GM08714 (cell line): ENCODE measurements around the gene MRPL21.

Experiments used
- H3K4me3 ChIP-seq: fragments of 200-500 bp; sonication (Bioruptor generic); 2 replicates; pipeline ENCODE4 v1.5.1; 2014; ENCODE audit warnings: mild to moderate bottlenecking, low read length, inconsistent platforms
- ZNF274 ChIP-seq: IDR thresholded peaks from 2 replicates; pipeline ENCODE4 v1.6.1; 2012; ENCODE audit warnings: mild to moderate bottlenecking, low read depth, low read length

The MRPL21 gene

GRCh38 chr11:68929706-68930570 lies 26.3 kb upstream of the MRPL21 start:
- H3K4me3 ChIP-seq, result no peak overlapping the region
- no peak for TF ChIP-seq ZNF274

GRCh38 chr11:68929135-68929534 lies 25.5 kb upstream of the MRPL21 start:
- H3K4me3 ChIP-seq, result no peak overlapping the region
- TF ChIP-seq ZNF274, result no peak

DNA sequence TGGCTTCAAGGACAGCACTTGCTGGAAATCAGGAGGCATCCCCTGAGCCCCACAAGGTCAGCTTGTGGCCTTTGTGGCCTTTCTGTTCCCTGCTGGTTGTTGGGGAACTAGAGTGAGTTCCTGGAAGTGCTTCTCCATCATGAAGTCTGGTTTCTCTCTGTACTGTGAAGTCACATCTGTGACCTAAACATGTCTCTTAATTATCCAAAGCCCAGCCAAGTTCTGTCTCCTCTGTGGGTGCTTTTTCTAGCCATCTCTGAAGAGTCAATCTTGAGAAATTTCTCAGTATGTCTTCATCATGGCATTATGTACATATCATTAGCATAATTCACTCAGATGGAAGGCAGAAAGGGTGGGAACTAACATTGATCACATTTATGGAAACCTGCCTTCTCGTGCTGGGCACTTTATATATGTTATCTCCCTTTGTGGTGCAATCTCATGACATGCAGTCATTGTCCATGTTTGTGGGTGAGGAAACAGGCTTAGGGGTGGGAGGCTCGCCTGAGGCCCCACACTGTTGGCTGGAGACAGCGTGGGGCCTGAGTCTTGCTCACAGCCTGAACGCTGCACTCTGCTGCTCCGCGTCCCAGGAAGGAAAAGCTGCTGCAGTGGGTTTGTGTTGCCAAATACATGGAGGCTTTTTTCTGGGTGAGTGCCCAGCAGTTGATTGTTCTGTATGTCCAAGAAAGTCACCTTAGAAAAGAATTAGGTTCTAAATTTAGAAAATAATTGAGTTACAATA lies 24.7 kb upstream of the MRPL21 start:
- no peak overlapping the region for H3K4me3 ChIP-seq
- TF ChIP-seq ZNF274, result no peak

DNA sequence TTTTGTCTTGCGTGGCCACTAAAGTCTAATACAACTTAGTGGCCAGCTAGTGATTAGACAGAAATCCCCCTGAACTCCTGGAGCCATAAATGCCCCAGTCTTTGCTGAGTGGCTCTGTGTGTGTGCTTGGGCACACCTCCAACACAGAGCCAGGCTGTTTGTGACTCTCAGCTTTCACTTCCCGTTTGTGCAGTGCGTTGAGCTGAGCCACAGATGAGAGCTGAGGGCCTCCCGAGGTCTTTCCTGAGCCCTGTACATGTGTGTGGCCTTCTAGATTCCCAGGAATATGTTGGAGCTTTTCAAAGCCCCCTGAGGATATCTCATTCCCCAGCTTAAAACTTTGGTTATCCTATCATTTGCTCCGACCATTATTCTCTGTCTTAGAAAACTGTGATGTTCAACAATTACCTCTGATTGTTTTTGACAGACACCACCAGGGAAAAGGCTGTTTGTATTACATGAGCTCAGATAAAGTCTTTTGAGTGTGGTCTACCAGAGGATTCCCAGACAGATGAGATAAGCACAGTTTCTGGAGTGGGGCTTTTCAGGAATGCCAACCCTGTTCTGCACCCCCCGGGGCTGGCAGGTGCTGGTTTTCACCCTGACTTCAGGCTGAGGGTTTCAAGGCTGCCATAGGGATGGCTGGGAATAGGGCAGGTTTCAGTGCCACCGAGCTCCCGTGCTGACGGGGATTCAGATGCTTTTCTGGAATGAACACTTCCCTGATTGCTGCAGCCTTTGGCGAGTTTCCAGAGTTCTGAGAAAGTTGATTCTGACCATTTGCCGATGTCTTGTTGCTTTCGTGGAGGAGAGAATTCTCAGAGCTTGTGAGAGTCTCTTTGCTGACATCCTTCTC lies 23.9 kb upstream of the MRPL21 start:
- H3K4me3 ChIP-seq, result no peak overlapping the region
- TF ChIP-seq ZNF274, result no peak

DNA sequence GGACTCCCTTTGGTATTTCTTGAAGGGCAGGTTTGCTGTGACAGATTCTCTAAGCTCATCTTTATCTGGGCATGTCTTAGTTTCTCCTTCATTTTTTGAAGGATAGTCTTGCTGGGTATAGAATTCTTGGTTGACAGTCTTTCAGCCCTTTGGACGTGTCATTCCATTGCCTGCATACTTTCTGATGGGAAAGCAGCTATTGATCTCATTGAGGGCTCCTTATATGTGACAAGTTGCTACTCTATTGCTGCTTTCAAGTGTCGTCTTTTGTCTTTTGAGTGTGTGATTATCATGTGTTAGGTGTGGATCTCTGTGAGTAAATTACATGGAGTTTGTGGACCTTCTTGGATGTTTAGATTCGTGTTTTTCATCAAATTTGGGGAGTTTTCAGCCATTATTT lies 22.0 kb upstream of the MRPL21 start:
- no peak overlapping the region for H3K4me3 ChIP-seq
- no peak for TF ChIP-seq ZNF274

DNA sequence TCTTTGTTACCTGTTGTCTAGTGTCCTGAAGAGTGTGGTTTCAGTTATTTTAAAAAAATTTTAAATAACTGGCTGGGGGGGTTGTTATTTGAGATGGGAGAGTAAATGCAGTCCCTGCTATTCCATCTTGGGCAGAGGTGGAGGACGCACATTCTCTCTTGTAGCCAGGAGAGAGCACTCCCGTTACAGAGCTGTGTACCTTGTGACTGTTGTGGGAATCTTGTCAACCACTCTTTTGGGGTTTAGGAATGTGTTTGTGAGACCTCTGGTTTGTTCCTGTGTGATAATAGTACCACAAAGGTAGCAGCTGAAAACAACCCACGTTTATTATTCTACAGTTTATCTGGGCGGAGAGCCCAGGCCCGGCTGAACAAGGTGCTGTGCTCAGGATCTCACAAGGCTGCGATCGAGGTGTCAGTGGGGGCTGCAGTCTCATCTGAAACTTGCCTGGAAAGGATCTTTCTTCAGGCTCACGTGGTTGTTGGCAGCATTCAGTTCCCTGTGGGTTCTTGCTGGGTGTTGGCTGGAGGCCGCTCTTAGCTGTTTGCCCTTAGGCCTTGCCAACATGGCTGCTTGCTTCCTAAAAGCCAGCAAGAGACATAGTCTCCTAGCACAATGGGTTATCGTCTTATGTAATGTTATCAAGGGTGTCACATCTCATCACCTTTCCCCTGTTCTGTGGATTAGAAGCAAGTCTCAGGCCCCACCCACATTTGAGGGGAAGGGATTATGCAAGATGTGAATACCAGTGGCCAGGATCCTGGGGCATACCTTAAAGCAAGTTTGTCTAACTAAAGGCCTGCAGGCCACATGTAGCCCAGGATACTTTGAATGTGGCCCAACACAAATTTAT lies 20.7 kb upstream of the MRPL21 start:
- no peak overlapping the region for H3K4me3 ChIP-seq
- TF ChIP-seq ZNF274, result no peak

DNA sequence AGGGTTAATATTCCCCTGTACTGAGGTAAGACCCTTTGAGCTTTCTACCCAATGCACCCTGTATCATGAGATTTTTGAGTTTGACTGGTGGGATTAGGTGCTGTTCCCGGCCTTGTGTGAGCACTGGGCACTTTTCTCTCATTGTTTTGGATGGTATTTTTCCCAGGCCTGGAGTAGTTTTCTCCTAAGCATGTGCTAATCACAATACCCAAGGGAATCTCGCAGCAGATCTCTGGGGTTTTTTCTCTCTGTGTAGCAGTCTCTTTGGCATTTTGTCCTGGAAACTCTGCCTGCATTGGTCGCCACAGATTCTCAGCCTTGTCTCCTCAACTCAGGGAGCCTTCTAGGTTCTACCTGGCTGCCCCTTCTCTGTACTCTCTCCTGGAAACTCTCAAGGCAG lies 20.0 kb upstream of the MRPL21 start:
- no peak for TF ChIP-seq ZNF274
- H3K4me3 ChIP-seq, result no peak overlapping the region

DNA sequence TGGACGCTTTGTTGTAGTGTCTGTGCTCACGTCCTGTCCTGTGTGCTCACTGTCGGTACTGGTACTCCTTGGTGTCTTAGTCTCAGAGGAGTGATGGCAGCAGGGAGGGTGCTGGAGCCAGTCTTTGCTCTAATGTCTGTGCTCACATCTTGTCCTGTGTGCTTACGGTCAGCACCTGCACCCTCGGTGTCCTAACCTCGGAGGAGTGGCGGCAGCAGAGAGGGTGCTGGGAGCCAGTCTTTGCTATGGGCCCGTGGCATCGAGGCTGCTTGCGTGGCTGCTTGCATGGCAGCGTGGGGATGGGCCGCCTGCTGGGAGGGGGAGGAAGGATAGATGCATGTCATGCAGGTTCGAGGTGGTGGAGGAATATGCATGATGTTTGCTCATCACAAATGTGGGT lies 12.8 kb upstream of the MRPL21 start:
- H3K4me3 ChIP-seq, result no peak overlapping the region
- no peak for TF ChIP-seq ZNF274

GRCh38 chr11:68914761-68915160 lies 11.1 kb upstream of the MRPL21 start:
- TF ChIP-seq ZNF274, result no peak
- H3K4me3 ChIP-seq, result no peak overlapping the region

DNA sequence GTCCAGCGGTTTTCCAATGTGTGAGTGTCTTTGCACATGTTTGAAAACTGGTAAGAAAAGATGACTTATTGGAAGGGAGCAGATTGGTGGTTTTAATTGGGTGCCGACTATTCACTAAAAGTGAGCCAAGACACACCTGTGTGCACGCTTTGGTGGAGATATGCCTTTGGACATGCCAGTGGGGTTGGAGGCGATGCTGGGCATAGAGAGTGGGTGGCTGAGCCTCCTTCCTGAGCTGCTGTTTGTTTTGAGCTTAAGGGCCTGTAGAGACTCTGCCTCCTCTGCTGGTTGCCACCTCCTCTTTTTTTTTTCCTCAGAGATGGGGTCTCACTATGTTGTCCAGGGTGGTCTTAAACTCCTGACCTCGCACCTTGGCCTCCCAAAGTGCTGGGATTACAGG lies 9.6 kb upstream of the MRPL21 start:
- H3K4me3 ChIP-seq, result no peak overlapping the region
- no peak for TF ChIP-seq ZNF274

GRCh38 chr11:68912254-68912653 lies 8.6 kb upstream of the MRPL21 start:
- no peak for TF ChIP-seq ZNF274
- H3K4me3 ChIP-seq, result no peak overlapping the region

GRCh38 chr11:68911731-68912130 lies 8.1 kb upstream of the MRPL21 start:
- no peak for TF ChIP-seq ZNF274
- no peak overlapping the region for H3K4me3 ChIP-seq

GRCh38 chr11:68910965-68911364 lies 7.3 kb upstream of the MRPL21 start:
- no peak for TF ChIP-seq ZNF274
- no peak overlapping the region for H3K4me3 ChIP-seq
